ENCODE measurements around the gene RABGAP1L.
"Not testable (repeated sequence)": the region's sequence is repeated elsewhere in the genome, so short reads cannot be mapped to it uniquely, and the experiment has no call there.

The RABGAP1L gene

GRCh38 chr1:174428033-174428432 lies 268.7 kb downstream of the RABGAP1L start:
- no peak for DNase-seq (ENCODE audit: low read depth in 2 of 2)

DNA sequence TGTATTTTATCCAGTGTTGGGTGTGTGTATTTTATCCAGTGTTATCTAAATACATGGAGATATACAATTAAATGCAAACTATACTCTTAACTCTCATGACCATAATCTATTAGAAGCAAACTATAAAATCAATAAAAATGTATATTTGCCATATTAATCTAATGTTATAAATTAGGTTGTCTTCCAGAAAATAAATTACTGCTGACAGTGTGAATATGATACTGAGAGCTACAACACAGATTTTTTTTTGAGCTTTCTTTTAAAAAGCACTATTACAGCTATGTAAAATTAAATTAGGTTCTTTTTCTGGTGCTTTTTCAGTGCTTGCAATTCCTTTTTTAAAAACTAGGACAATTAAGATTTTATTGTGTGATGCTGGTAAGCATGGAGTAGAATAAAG lies 269.4 kb downstream of the RABGAP1L start:
- no peak for DNase-seq (ENCODE audit: low read depth in 2 of 2)

DNA sequence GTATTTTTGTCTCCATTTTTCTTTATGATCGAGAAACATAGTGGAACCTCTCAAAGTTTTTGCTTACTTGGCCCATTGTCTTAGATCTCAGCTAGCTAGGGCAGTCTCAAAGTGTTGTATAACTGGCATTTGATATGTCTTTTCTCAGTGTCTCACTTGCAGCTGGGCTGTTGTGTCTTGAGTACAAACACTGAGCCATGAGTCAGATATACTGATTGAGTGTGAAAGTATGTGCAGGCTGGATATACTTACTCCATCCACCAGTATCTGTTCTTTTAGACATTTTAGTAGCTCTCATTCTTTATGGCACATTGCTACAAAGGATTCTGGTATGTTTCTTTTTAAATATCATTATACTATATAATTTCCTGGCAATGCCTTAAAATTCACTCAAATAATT lies 274.1 kb downstream of the RABGAP1L start:
- no peak for DNase-seq (ENCODE audit: low read depth in 2 of 2)

DNA sequence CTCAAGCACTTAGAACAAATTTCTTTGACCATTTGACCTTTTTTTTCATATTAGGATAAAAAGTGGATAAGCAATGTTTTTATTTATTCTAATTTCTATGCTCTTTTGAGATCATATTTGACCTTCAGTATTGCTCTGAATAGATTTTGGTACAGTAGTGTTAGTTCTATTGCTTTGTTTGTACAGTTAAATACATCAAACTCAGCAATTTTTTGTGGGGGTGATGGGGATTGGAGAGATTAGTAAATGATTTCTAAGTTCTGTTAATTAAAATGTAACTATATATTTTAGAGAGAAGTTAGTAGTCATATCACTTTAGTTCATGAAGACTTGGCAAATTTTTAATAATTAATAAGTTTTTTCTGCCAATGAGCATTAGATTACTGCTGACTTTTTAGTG lies 286.0 kb downstream of the RABGAP1L start:
- no peak for DNase-seq (ENCODE audit: low read depth in 2 of 2)

DNA sequence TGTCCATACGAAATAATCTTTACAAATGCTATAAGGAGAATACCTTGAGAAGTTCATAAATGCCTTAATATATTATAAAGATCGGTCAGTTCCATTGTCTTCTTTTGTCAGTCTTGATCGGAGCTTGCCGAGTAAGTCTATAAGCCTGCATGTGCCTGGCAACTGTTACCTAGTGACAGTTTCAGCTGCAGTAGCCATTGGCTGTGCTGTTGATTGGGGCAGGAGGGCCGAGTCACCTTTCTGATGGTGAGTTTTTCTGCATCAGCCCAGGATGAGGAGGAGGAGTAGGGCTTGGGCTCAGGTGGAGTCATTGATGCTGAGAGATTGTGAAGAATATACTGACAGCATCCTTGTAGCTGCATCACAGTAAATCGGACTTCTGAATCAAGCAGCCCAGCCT lies 286.5 kb downstream of the RABGAP1L start:
- DNase-seq (ENCODE audit: low read depth in 2 of 2) = no peak

- no peak for DNase-seq (ENCODE audit: low read depth in 2 of 2)
Measured at GRCh38 chr1:174447866-174448530, 288.7 kb downstream of the RABGAP1L start, which contains the start of gene GPR52. TSS of gene GPR52 (plus strand) at chr1:174447964. CDS start at chr1:174448112, 148 bp downstream.

DNA sequence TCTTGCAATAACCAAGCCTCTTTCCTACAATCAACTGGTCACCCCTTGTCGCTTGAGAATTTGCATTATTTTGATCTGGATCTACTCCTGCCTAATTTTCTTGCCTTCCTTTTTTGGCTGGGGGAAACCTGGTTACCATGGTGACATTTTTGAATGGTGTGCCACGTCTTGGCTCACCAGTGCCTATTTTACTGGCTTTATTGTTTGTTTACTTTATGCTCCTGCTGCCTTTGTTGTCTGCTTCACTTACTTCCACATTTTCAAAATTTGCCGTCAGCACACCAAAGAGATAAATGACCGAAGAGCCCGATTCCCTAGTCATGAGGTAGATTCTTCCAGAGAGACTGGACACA lies 289.2 kb downstream of the RABGAP1L start:
- no peak for DNase-seq (ENCODE audit: low read depth in 2 of 2)

DNA sequence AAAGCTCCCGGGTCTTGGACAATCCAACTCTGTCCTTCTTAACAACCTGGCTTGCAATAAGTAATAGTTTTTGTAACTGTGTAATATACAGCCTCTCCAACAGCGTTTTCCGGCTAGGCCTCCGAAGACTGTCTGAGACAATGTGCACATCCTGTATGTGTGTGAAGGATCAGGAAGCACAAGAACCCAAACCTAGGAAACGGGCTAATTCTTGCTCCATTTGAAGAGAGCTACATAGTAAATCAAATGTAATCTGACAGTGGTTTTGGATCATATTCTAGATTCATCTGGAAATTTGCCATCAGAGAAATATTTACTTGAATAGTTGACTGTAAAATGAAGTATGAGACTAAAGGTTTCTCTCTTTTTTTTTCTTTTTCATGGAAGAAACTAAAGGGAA lies 289.7 kb downstream of the RABGAP1L start:
- no peak for DNase-seq (ENCODE audit: low read depth in 2 of 2)

- DNase-seq (ENCODE audit: low read depth in 2 of 2) = no peak
Measured at GRCh38 chr1:174451408-174451807, 292.1 kb downstream of the RABGAP1L start.

- no peak for DNase-seq (ENCODE audit: low read depth in 2 of 2)
Measured at GRCh38 chr1:174465855-174466254, 306.5 kb downstream of the RABGAP1L start.

- DNase-seq (ENCODE audit: low read depth in 2 of 2) = no peak
Measured at GRCh38 chr1:174466607-174467006, 307.3 kb downstream of the RABGAP1L start.

GRCh38 chr1:174469052-174469451 lies 309.7 kb downstream of the RABGAP1L start:
- no peak for DNase-seq (ENCODE audit: low read depth in 2 of 2)

GRCh38 chr1:174469687-174470086 lies 310.4 kb downstream of the RABGAP1L start:
- DNase-seq (ENCODE audit: low read depth in 2 of 2) = no peak

DNA sequence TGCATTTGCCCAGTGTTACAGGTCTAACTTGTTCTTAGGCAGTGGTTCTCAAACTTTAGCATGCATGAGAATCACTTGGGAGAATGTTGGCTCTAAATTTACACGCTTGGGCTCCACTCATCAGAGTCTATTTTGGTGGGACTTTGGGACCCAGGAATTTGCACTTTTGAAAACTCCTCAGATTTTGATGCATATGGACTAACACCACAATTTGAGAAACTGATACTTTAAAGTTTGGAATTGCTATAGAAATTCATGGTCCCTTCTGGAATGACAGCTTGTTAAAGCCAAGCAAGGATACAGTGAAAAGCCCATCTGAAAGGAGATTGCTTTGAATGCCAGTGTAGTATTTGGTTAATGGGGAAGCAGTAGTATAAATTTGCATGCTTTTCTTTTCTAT lies 320.0 kb downstream of the RABGAP1L start:
- no peak for DNase-seq (ENCODE audit: low read depth in 2 of 2)

- no peak for DNase-seq (ENCODE audit: low read depth in 2 of 2)
Measured at GRCh38 chr1:174480324-174480723, 321.0 kb downstream of the RABGAP1L start.

DNA sequence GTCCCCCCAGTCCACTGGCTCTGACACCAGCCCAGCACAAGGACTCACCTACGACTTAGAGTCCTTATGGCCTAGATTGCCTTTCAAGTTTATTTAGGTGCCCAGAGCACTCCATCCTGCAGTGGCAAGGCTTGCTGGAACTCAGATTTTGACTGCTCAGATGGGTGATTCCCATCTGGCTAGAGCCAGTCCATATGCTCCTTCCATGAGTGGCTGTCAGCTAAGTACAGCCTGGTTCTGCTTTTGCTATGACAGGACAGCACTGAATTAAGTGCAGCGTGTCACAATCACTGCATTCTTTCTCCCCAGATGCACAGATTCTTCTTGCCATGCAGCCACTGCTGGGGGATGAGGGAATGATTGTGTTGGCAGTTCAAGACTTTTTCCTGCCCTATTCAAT lies 332.3 kb downstream of the RABGAP1L start:
- DNase-seq (ENCODE audit: low read depth in 2 of 2) = no peak

DNA sequence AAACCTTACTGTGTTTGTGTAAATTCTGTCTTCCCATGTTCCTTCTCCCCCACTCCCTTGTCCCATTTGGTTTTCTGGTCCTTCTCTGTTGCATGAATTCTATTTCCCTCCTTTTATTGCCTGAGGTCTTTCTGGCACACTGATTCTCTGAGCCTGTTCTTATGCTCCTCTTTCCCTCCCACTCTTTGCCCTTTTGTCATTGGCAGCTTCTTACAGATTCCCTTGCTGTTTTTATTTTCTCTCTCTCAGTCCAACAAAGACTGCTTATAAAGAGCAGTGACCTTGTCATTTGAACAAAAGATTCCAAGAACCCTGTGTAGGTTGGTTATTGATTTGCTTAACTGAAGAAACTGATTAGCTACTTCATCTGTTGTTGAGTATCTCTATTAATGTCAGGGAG lies 338.2 kb downstream of the RABGAP1L start:
- DNase-seq (ENCODE audit: low read depth in 2 of 2) = no peak

DNA sequence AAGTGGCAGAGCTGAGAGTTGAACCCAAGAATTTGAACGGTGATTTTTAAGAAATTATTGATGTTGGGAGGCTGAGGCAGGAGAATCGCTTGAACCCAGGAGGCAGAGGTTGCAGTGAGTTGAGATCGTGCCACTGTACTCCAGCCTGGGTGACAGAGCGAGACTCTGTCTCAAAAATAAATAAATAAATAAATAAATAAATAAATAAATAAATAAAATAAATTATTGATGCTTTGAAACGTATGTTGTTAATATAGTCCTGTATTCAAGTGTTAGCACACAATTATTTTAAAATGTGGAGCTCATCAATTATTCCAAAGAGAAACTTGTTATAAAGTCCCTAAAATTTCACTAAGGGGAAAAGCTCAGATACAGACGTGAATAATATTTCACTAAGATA lies 357.4 kb downstream of the RABGAP1L start:
- DNase-seq (ENCODE audit: low read depth in 2 of 2) = not testable (repeated sequence)

DNA sequence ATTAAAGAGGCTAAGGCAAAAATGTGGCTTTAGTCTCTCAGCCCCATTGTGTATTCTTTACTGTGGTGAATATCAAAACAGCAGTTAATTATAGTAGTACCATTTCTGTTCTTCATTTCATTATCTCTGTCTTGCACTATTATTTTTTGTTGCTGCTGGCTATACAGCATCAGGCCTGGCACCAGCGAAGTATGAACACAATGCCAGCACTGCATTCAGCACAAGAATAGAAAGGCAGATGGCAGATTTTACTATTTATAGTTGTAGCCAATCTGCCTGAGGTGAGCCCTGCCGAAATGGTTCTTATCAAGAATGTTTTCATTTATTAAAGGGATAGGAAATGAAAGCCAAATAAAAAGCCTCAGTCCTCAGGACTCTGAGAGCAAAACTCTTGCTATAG lies 360.5 kb downstream of the RABGAP1L start:
- DNase-seq (ENCODE audit: low read depth in 2 of 2) = no peak

DNA sequence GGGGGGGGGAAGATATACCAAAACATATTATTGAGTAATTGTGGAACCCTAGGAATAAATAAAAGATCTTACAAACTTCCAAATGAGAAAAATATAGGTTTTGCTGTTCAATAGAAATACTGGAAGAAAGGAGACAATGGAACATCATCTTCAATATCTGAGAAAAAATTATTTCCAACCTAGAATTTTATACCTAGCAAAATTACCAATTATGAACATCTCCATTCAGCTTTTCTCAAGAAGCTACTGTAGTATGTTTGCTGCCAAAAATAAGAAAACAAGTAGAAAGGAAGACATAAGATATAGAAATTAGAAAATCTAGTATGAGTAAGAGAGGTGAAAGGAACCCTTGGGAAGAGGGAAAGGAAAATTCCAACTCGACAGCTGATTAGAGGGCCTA lies 372.4 kb downstream of the RABGAP1L start:
- no peak for DNase-seq (ENCODE audit: low read depth in 2 of 2)

DNA sequence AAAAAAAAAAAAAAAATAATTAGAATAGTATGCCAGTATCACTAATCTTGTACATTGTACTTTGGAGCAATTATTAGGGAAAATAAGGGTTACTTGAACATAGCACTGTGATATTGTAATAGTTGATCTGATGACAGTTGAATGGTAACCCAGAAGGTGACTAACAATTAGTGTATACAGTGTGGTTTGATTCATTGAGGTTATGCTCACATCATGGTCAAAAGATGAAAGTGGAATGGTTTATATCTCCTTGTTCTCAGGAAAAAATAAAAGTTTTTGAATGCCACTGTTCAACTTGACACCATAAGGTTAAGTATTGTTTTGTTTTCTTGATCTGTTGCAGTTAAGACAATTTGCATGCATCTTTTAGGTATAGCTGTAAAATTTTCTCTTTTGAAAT lies 375.5 kb downstream of the RABGAP1L start:
- no peak for DNase-seq (ENCODE audit: low read depth in 2 of 2)

DNA sequence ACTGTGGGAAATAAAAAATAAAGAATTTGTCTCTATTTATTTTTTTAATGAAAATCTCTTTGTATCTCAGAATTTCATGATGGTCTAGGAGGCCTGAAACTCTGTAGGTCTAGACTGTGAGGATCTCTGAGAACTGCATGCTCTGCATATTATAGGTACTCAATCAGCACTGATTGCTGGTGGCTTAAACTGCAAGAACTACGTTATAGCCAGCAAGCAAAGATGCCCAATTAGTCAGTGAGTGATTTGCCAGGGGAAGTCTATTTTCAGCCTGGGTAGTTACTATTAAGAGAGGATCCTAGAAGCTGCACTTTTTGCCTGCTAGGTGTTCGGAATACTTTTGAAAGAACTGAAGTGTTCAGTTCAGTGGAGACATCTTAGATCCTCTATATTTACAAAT lies 375.9 kb downstream of the RABGAP1L start:
- DNase-seq (ENCODE audit: low read depth in 2 of 2) = no peak

DNA sequence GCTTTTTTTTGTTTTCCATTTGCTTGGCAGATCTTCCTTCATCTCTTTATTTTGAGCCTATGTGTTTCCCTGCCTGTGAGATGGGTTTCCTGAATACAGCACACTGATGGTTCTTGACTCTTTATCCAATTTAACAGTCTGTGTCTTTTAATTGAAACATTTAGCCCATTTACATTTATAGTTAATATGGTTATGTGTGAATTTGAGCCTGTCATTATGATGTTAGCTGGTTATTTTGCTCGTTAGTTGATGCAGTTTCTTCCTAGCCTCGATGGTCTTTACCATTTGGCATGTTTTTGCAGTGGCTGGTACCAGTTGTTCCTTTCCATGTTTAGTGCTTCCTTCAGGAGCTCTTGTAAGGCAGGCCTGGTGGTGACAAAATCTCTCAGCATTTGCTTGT lies 384.1 kb downstream of the RABGAP1L start:
- not testable (repeated sequence) for DNase-seq (ENCODE audit: low read depth in 2 of 2)

DNA sequence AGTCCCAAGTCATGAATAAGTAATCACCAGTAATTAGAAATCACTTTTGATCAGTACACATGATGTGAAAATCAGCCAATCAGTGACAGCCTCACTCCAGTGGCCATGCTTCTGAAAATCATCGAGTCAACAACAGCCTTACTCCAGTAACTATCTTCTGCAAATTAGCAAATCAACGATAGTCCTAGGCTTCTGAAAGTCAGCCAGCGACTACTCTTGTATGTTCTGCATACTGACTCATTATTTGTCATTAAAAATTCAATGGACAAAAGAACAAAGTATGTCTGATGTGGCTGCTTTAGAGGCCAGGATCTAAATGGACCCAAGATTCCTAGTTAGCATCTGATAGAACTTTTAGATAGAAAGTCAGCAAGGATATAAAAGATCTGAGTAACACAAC lies 391.0 kb downstream of the RABGAP1L start:
- no peak for DNase-seq (ENCODE audit: low read depth in 2 of 2)

All from stimulated activated CD8-positive, alpha-beta memory T cell treated with anti-CD3 and anti-CD28 coated beads, Interleukin-7, amount 100 ng/mL, for 1 hour (primary cell).